CD4-positive, CD25-positive, alpha-beta regulatory T cell (primary cell): ENCODE results near the gene TBC1D12. TPM values are rescaled to one million over a fixed set of nuclear protein-coding genes. Genes with fewer than 3 reads are reported as not detected.

ENCODE experiments used
- ATAC-seq, 2 donors: fragments of 150-1000 bp; cut with Tn5 transposase; one replicate each; pipeline ENCODE4 v1.10.0; 2021; ENCODE audit warnings: low read depth in 2 of 2, moderate number of reproducible peaks in 2 of 2, moderate library complexity in 1 of 2
- DNase-seq, 3 donors: peaks; one replicate each; pipeline versions ENCODE4 v3.0.0 to v3.0.0-alpha.2; 2012 to 2022; ENCODE audit warnings: mixed read lengths in 1 of 3
- H3K27ac ChIP-seq: one replicate; pipeline ENCODE4 v1.7.0; 2013; ENCODE audit warnings: mild to moderate bottlenecking, low read length; ENCODE audit not compliant: insufficient read depth, poor library complexity, severe bottlenecking
- H3K27me3 ChIP-seq: one replicate; pipeline ENCODE4 v1.7.0; 2013; ENCODE audit warnings: low read length; ENCODE audit not compliant: control insufficient read depth, insufficient read depth
- H3K36me3 ChIP-seq: one replicate; pipeline ENCODE4 v1.7.0; 2013; ENCODE audit warnings: mild to moderate bottlenecking, low read length, moderate library complexity; ENCODE audit not compliant: control insufficient read depth, insufficient read depth
- H3K4me1 ChIP-seq: 2 replicates; pipeline ENCODE4 v1.7.0; 2013; ENCODE audit warnings: mild to moderate bottlenecking, low read length; ENCODE audit not compliant: insufficient read depth, control insufficient read depth, poor library complexity, severe bottlenecking
- H3K4me3 ChIP-seq: one replicate; pipeline ENCODE4 v1.7.0; 2013; ENCODE audit warnings: low read depth, mild to moderate bottlenecking, low read length, moderate library complexity
- H3K9me3 ChIP-seq, 2 experiments: 1 replicate in 1 of 2; 2 replicates in 1 of 2; pipeline ENCODE4 v1.7.0; 2013; ENCODE audit warnings: low read length in 2 of 2, mild to moderate bottlenecking in 1 of 2, moderate library complexity in 1 of 2; ENCODE audit not compliant: control insufficient read depth in 2 of 2
- H3K27ac Mint-ChIP-seq, 3 donors: one replicate each; pipeline ENCODE4 v1.8.0; 2020 to 2022; ENCODE audit warnings: mild to moderate bottlenecking in 3 of 3, mixed read lengths in 3 of 3, moderate library complexity in 2 of 3
- H3K27me3 Mint-ChIP-seq: one replicate; pipeline ENCODE4 v1.8.0; 2022; ENCODE audit warnings: mild to moderate bottlenecking, mixed read lengths
- H3K36me3 Mint-ChIP-seq: one replicate; pipeline ENCODE4 v1.8.0; 2020; ENCODE audit warnings: mixed read lengths
- H3K4me1 Mint-ChIP-seq, 4 donors: one replicate each; pipeline ENCODE4 v1.8.0; 2020 to 2022; ENCODE audit warnings: mixed read lengths in 4 of 4, mild to moderate bottlenecking in 1 of 4
- H3K4me3 Mint-ChIP-seq, 4 donors: one replicate each; pipeline ENCODE4 v1.8.0; 2020 to 2022; ENCODE audit warnings: mild to moderate bottlenecking in 4 of 4, mixed read lengths in 4 of 4, moderate library complexity in 3 of 4
- H3K9me3 Mint-ChIP-seq, 7 donors: one replicate each; pipeline ENCODE4 v1.8.0; 2020 to 2022; ENCODE audit warnings: mixed read lengths in 7 of 7, mild to moderate bottlenecking in 3 of 7, moderate library complexity in 2 of 7
- polyA plus RNA-seq, 4 donors: library from polyadenylated mRNA; unstranded; fragments of 300-500 nt; fragmentation: Illumina TruSeq; gene quantifications; one replicate each; pipeline ENCODE4 v1.2.3, GENCODE V29; 2021
- total RNA-seq: library from RNA; stranded (reverse); gene quantifications from one replicate; pipeline ENCODE4 v1.2.3, GENCODE V29; 2022

Gene TBC1D12
- total RNA-seq (not detected), polyA plus RNA-seq (not detected)

DNA sequence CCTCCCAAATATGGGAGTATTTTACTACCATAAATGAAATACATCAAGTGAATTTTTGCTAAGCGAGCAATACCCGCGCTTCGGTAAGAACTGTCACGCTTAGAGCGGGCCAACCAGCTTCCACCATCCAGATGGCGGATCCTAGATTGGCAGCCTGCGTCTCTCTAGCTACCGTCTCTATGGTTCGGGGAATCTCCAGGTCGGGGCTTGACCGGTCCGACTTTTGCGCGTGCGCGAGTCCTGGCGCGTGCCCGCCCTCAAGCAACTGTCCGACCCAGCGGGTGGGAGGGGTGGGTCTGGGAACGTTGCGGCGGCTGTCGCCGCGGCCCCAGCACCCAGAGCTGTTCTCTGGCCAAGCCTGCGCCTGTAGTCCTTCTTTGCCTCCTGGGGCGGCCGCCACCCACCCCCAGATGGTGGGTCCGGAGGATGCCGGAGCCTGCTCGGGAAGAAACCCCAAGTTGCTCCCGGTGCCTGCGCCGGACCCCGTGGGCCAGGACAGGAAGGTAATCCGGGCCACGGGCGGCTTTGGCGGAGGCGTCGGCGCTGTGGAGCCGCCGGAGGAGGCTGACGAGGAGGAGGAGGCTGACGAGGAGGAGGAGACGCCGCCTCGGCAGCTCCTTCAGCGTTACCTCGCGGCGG, at the start of gene TBC1D12:
Gene TBC1D12 (plus strand): TSS at position 338 of the 639 bp plus-strand sequence. CDS start 73 bp downstream, at position 411.
- peaks cover 75% of the 10 kb centered on the region for H3K27me3 Mint-ChIP-seq

DNA sequence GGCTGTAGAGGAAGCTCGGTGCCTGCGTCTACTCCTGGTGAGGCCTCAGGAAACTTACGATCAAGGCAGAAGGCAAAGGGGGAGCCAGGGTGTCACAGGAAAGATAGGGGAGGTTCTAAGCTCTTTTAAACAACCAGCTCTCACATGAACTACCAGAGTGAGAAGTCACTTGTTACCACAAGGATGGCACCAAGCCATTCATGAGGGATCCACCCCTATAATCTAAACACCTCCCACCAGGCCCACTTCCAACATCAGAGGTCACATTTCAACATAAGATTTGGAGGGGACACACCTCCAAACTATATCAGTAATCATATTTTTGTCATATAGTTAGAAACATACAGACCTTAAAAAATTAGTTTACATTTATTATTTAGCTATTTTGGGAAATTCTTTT, 49.0 kb upstream of the TBC1D12 start:
- Mint-ChIP-seq H3K27ac (no peak overlapping the region), H3K36me3 (peaks cover 32% of the 10 kb centered on the region), H3K27me3 (no peaks in the 10 kb centered on the region), H3K9me3 (no peaks in the 10 kb centered on the region), H3K4me3 (no peak overlapping the region), H3K4me1 (peaks cover 8 to 14% (median 10%) of the 10 kb centered on the region in 4 donors)
- H3K4me1 ChIP-seq: no peaks in the 10 kb centered on the region
- no peak overlapping the region for H3K4me3 ChIP-seq
- DNase-seq (no peak), ATAC-seq (no peak)
- H3K9me3 ChIP-seq: no peaks in the 10 kb centered on the region
- H3K27me3 ChIP-seq: no peaks in the 10 kb centered on the region
- no peak overlapping the region for H3K27ac ChIP-seq
- H3K36me3 ChIP-seq: peaks cover 70% of the 10 kb centered on the region

More for the DNA sequence above, at the start of gene TBC1D12:
- no peak within 1 kb of the TSS for H3K4me3 ChIP-seq
- ATAC-seq (peak; percentile 36 to 48), DNase-seq (peak in 2 of 3 donors; percentile 2 to 41)
- peaks cover 0 to 1% of the 10 kb centered on the region in 2 experiments for H3K9me3 ChIP-seq
- Mint-ChIP-seq H3K4me1 (peaks cover 0 to 18% (median 6%) of the 10 kb centered on the region in 4 donors), H3K36me3 (peaks cover 4% of the 10 kb centered on the region), H3K27ac (peak within 1 kb of the TSS in 1 of 3 donors; percentile 77), H3K9me3 (peaks cover 0 to 7% (median 2%) of the 10 kb centered on the region in 7 donors), H3K4me3 (peak within 1 kb of the TSS; percentile 50 to 80 (median 74))
- H3K27ac ChIP-seq: no peak within 1 kb of the TSS
- H3K36me3 ChIP-seq: no peaks in the 10 kb centered on the region
- peaks cover 14% of the 10 kb centered on the region for H3K4me1 ChIP-seq
- H3K27me3 ChIP-seq: peaks cover 29% of the 10 kb centered on the region

GRCh38 chr10:94355841-94356240, 46.5 kb upstream of the TBC1D12 start:
- H3K27me3 ChIP-seq: no peaks in the 10 kb centered on the region
- Mint-ChIP-seq H3K4me3 (no peak overlapping the region), H3K4me1 (peaks cover 13 to 28% (median 20%) of the 10 kb centered on the region in 4 donors), H3K27ac (no peak overlapping the region), H3K9me3 (no peaks in the 10 kb centered on the region), H3K36me3 (peaks cover 36% of the 10 kb centered on the region), H3K27me3 (no peaks in the 10 kb centered on the region)
- H3K36me3 ChIP-seq: peaks cover 59% of the 10 kb centered on the region
- no peaks in the 10 kb centered on the region for H3K9me3 ChIP-seq
- ATAC-seq: no peak
- H3K4me1 ChIP-seq: peaks cover 4% of the 10 kb centered on the region
- H3K27ac ChIP-seq: no peak overlapping the region
- no peak overlapping the region for H3K4me3 ChIP-seq
- no peak for DNase-seq

DNA sequence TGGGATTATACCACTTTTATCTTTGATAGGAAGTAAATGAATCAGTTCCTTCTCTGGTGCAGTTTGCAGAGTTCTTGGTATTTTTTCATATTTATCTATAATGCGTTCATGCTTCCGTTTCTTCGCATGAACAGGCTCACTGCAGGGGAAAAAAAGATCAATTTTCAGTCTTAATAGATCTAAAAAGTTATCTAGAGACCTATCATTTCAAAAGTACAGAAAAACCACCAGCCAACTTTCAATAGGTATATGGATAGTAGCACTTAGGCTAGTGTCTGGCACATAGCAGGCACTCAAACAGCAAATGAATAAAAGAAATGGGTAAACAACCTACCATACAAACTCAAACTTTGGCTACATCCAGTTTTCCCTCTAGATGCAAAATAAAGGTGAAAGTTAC, 45.1 kb upstream of the TBC1D12 start:
- H3K4me1 Mint-ChIP-seq: peaks cover 21 to 41% (median 31%) of the 10 kb centered on the region in 4 donors
- H3K4me3 Mint-ChIP-seq: peak overlapping the region in 1 of 4 donors; percentile 39
- no peak overlapping the region for H3K27ac Mint-ChIP-seq
- no peaks in the 10 kb centered on the region for H3K27me3 Mint-ChIP-seq
- Histone ChIP-seq H3K9me3 (no peaks in the 10 kb centered on the region), H3K4me1 (peaks cover 16% of the 10 kb centered on the region), H3K27ac (no peak overlapping the region), H3K4me3 (no peak overlapping the region), H3K27me3 (no peaks in the 10 kb centered on the region), H3K36me3 (peaks cover 45% of the 10 kb centered on the region)
- ATAC-seq (no peak), DNase-seq (peak in 1 of 3 donors; percentile 47)
- peaks cover 36% of the 10 kb centered on the region for H3K36me3 Mint-ChIP-seq
- H3K9me3 Mint-ChIP-seq: no peaks in the 10 kb centered on the region

DNA sequence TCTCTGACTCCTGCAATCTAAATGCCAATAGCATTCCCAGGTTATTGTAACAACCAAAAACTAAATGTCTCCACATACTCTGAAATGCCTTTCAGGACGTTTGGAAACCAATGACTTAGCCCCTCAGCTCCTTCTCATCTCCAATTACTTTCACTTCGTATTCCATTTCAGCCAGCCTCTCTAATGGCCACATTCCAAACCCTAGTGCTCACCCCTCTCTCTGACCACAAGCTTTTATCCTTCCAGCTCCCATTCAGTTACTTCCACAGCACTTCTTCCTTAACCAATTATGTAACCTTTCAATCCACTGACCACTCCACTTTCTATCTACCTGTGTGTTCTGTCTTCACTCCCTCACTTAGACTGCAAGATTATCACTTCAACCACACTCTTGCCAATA, 43.9 kb upstream of the TBC1D12 start:
- Mint-ChIP-seq H3K4me1 (peaks cover 21 to 50% (median 37%) of the 10 kb centered on the region in 4 donors), H3K36me3 (peaks cover 31% of the 10 kb centered on the region)

GRCh38 chr10:94361171-94361794, 41.1 kb upstream of the TBC1D12 start:
- peak in 2 of 3 donors; percentile 24 to 30 for DNase-seq
- Histone ChIP-seq H3K27me3 (peaks cover 2% of the 10 kb centered on the region), H3K9me3 (no peaks in the 10 kb centered on the region), H3K27ac (no peak overlapping the region), H3K4me1 (peaks cover 23% of the 10 kb centered on the region), H3K4me3 (peak overlapping the region; percentile 99), H3K36me3 (peaks cover 24% of the 10 kb centered on the region)
- no peak for ATAC-seq
- peak overlapping the region; percentile 92 to 97 (median 96) for H3K4me3 Mint-ChIP-seq
- peaks cover 27% of the 10 kb centered on the region for H3K36me3 Mint-ChIP-seq
- H3K27ac Mint-ChIP-seq: peak overlapping the region in 1 of 3 donors; percentile 96
- H3K27me3 Mint-ChIP-seq: peaks cover 16% of the 10 kb centered on the region
- H3K9me3 Mint-ChIP-seq: no peaks in the 10 kb centered on the region
- H3K4me1 Mint-ChIP-seq: peaks cover 21 to 54% (median 36%) of the 10 kb centered on the region in 4 donors

More for the DNA sequence above, 43.9 kb upstream of the TBC1D12 start:
- Histone ChIP-seq H3K27me3 (no peaks in the 10 kb centered on the region), H3K27ac (no peak overlapping the region), H3K9me3 (no peaks in the 10 kb centered on the region), H3K36me3 (peaks cover 41% of the 10 kb centered on the region), H3K4me3 (no peak overlapping the region), H3K4me1 (peaks cover 23% of the 10 kb centered on the region)
- Mint-ChIP-seq H3K27ac (peak overlapping the region in 2 of 3 donors; percentile 53 to 60), H3K4me3 (peak overlapping the region in 1 of 4 donors; percentile 19), H3K9me3 (no peaks in the 10 kb centered on the region), H3K27me3 (no peaks in the 10 kb centered on the region)
- ATAC-seq (no peak), DNase-seq (no peak)

GRCh38 chr10:94362360-94363250, 39.7 kb upstream of the TBC1D12 start, which contains the start of gene NOC3L:
Gene NOC3L (minus strand): TSS chr10:94362939. CDS start chr10:94362838, 101 bp downstream.
- Mint-ChIP-seq H3K9me3 (no peaks in the 10 kb centered on the region), H3K4me1 (peaks cover 13 to 50% (median 31%) of the 10 kb centered on the region in 4 donors), H3K27ac (peak within 1 kb of the TSS; percentile 58 to 98 (median 96)), H3K27me3 (peaks cover 20% of the 10 kb centered on the region), H3K36me3 (peaks cover 16% of the 10 kb centered on the region), H3K4me3 (peak within 1 kb of the TSS; percentile 92 to 97 (median 96))
- DNase-seq (peak; percentile 88 to 95 (median 91)), ATAC-seq (peak; percentile 98 to 99)
- peak within 1 kb of the TSS; percentile 90 for H3K27ac ChIP-seq
- peak within 1 kb of the TSS; percentile 99 for H3K4me3 ChIP-seq
- peaks cover 2% of the 10 kb centered on the region for H3K27me3 ChIP-seq
- H3K9me3 ChIP-seq: no peaks in the 10 kb centered on the region
- H3K4me1 ChIP-seq: peaks cover 23% of the 10 kb centered on the region
- peaks cover 11% of the 10 kb centered on the region for H3K36me3 ChIP-seq
